OCI-LY1 (cell line): ENCODE data around the gene MAD1L1.

ENCODE experiments used
- CTCF ChIP-seq: fragments of 200-600 bp; sonication (generic), shearing (Covaris generic); IDR thresholded peaks from 2 replicates; pipeline ENCODE4 v1.5.1; 2017; ENCODE audit warnings: mild to moderate bottlenecking, antibody characterized with exemption, low read length, moderate library complexity, mixed read lengths
- EZH2 ChIP-seq: fragments of 200-600 bp; sonication (generic), shearing (Covaris generic); IDR thresholded peaks from 2 replicates; pipeline ENCODE4 v1.8.0; 2017; ENCODE audit warnings: borderline replicate concordance, mixed run types, mild to moderate bottlenecking, antibody characterized with exemption, low read length, moderate library complexity, mixed read lengths

DNA sequence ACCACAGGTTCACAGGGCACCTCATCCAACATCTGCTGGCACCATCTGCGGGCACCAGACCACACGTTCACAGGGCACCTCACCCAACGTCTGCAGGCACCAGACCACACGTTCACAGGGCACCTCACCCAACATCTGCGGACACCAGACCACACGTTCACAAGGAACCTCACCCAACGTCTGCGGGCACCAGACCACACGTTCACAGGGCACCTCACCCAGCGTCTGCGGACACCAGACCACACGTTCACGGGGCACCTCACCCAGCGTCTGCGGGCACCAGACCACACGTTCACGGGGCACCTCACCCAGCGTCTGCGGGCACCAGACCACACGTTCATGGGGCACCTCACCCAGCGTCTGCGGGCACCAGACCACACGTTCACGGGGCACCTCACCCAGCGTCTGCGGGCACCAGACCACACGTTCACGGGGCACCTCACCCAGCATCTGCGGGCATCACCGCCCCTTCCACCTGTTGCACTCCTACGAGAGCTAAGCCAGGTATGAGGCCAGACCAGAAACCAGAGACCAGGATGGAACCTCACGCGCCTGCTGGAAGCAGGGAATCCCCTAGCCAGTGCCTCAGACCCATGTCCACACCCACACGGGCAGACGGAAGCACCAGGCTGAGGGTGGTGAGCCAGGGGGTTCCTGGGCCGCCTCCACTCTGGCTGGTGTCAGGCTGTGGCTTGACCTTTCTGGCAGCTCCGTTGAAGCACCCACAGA, 182.8 kb downstream of the MAD1L1 start:
- TF ChIP-seq CTCF (no peak), EZH2 (no peak)
